AG10803 (cell line): ENCODE data around the gene FMNL3.

Experiments
- DNase-seq: peaks from one replicate; pipeline ENCODE4 v3.0.0; 2010; ENCODE audit warnings: low read depth
- H3K4me3 ChIP-seq: 2 replicates; pipeline ENCODE4 v1.5.1; 2011; ENCODE audit warnings: mild to moderate bottlenecking, low read length, control low read depth
- TF ChIP-seq, protein P1 (sequence below): conservative IDR thresholded peaks from 2 replicates; pipeline ENCODE4 v1.5.1; 2011; ENCODE audit warnings: mild to moderate bottlenecking, low read length, control low read depth, inconsistent platforms

FMNL3 gene

GRCh38 chr12:49648712-49649003 lies 58.5 kb downstream of the FMNL3 start:
- H3K4me3 ChIP-seq, result no peak overlapping the region
- DNase-seq, result no peak
- TF ChIP-seq, protein P1, sequence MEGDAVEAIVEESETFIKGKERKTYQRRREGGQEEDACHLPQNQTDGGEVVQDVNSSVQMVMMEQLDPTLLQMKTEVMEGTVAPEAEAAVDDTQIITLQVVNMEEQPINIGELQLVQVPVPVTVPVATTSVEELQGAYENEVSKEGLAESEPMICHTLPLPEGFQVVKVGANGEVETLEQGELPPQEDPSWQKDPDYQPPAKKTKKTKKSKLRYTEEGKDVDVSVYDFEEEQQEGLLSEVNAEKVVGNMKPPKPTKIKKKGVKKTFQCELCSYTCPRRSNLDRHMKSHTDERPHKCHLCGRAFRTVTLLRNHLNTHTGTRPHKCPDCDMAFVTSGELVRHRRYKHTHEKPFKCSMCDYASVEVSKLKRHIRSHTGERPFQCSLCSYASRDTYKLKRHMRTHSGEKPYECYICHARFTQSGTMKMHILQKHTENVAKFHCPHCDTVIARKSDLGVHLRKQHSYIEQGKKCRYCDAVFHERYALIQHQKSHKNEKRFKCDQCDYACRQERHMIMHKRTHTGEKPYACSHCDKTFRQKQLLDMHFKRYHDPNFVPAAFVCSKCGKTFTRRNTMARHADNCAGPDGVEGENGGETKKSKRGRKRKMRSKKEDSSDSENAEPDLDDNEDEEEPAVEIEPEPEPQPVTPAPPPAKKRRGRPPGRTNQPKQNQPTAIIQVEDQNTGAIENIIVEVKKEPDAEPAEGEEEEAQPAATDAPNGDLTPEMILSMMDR, result no peak

GRCh38 chr12:49647827-49648711 lies 59.1 kb downstream of the FMNL3 start:
- DNase-seq, result no peak
- TF ChIP-seq, protein P1, result no peak
- no peak overlapping the region for H3K4me3 ChIP-seq

DNA sequence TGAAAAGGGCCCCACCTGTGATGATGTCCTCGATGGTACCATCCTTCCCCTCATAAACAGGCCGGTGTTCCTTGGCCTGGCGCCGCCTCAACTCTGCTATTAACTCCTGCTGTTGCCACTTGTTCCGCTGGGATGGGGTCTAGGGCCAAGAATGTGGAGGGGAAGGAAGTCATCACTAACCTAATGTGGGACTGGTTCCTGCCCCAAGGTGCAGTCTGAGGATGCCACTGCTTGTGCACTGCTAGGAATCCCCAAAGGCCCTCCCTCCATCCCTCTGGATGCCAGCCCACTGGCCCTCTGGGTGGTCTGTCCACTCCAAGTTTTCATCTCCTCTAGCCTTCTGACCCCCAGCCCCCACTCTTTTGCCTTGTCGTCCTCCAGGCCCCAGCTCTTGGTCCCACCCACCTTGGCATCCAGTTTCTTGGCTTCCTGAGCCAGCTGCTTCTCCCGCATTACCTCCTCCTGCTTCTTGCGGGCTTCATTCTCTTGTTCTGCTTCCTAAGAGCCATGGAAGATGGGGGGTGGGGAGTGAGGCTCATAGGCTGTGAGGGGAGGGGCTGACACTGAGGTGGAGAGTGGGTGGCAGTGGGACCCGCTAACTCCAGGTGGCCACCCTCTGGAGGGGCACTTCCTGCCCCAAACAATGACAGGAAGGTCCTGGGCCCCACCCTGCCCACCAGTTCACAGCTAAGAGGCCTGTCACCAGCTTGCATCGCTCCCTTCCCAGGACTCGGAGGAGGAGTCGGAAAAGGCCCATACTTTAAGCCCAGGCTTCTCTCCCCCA lies 60.1 kb downstream of the FMNL3 start:
- no peak for DNase-seq
- TF ChIP-seq, protein P1, result no peak
- H3K4me3 ChIP-seq, result no peak overlapping the region

DNA sequence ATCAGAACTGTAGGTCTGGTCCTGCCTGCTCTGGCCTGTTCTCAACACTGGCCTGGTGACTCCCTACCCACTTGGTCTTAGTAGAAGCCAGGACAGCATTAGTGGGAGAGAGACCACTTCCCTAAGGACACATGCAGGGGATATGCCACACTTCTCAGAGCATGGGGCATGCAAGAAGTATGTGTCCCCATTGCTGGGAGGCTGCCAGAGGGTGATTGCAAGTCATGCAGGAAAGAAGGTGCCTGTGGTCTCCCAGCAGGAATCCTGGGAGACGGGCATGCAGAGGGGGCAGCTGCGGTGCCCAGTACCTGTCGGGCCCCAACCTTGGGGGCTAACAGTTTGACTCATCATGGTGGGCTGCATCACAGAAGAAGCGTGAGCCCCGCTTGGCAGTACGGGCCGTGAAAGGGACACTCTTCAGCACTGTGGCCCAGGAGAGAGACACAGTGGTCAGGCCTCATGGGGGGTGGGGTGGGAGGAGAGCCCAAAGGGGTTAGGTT lies 60.8 kb downstream of the FMNL3 start:
- no peak overlapping the region for H3K4me3 ChIP-seq
- TF ChIP-seq, protein P1, result no peak
- DNase-seq, result no peak

DNA sequence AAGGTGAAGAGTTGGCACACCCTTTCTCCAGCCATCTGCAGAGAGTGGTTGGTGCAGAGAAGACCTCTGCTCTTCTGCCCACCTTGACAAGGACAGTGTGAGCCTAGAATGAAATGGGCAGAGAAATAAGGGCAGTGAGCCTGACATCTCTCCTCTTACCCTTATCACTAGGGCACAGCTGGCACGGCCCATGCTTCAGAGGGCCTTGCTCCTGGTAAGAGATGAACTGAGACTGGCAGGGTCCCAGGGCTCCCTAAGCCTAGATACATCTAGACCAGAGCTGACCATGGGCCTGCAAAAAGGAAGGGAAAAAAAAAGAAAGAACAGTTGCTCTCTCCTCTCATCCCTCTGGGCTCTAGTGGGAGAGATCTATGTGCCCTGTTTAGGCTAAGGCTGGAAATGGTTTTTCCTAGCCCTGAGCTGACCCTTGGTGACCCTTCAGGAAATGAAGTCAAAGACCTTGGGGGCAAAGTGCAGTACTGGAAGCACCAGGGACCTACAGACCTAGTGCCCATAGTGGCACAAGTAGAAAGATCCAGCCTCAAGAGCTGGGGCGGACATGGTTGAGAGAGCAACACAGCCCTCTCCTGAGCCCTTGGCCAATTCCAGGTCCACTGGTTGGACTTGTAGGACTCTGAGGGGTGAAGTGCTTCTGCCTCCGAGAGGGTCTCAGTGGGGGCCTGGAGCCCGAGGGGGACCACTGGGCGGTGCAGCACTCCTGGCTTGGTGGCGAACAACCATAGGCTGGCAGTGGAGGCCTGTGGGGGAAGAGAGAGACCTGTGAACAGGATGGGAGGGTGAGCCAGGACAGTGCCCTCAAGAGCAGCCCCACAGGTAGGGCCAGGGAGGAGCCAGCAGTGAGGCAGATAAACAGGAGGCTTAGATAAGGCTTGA lies 61.8 kb downstream of the FMNL3 start:
- TF ChIP-seq, protein P1, result no peak
- no peak for DNase-seq
- H3K4me3 ChIP-seq, result no peak overlapping the region

- DNase-seq, result peak; percentile 69
- TF ChIP-seq, protein P1, result peak; percentile 99
- H3K4me3 ChIP-seq, result no peak overlapping the region
These were observed 62.6 kb downstream of the FMNL3 start for GRCh38 chr12:49644620-49644994.
